GM23338 (cell line): ENCODE results near the gene SNAP47. TPM values are rescaled to one million over a fixed set of nuclear protein-coding genes. Genes with fewer than 3 reads are reported as not detected.

ENCODE experiments used
- ATAC-seq: fragments of 200-7000 bp; cut with Tn5 transposase; 3 replicates; pipeline ENCODE4 v1.9.1; 2020
- DNase-seq: peaks from one replicate; pipeline ENCODE4 v3.0.0-alpha.2; 2015; ENCODE audit warnings: low spot score
- H2AFZ ChIP-seq: fragments of 200-600 bp; sonication (generic); 2 replicates; pipeline ENCODE4 v1.8.0; 2016; ENCODE audit warnings: antibody characterized with exemption, mild to moderate bottlenecking, moderate library complexity
- H3F3A ChIP-seq: fragments of 200-600 bp; sonication (generic); replicated peaks from 2 replicates; pipeline ENCODE4 v1.8.0; 2017; ENCODE audit warnings: antibody characterized with exemption, mixed run types, low read depth
- H3K27ac ChIP-seq: fragments of 200-600 bp; sonication (generic); 2 replicates; pipeline ENCODE4 v1.6.1; 2016; ENCODE audit warnings: low read depth
- H3K27me3 ChIP-seq: fragments of 200-600 bp; sonication (generic); 2 replicates; pipeline ENCODE4 v1.8.0; 2016; ENCODE audit warnings: mild to moderate bottlenecking, mixed run types, moderate library complexity; ENCODE audit not compliant: insufficient read depth
- H3K36me3 ChIP-seq: fragments of 200-600 bp; sonication (generic); 2 replicates; pipeline ENCODE4 v1.8.0; 2016; ENCODE audit warnings: mild to moderate bottlenecking; ENCODE audit not compliant: insufficient read depth
- H3K4me1 ChIP-seq: fragments of 200-600 bp; sonication (generic); 2 replicates; pipeline ENCODE4 v1.8.0; 2016; ENCODE audit warnings: mild to moderate bottlenecking, moderate library complexity; ENCODE audit not compliant: insufficient read depth
- H3K4me2 ChIP-seq: fragments of 200-600 bp; sonication (generic); 2 replicates; pipeline ENCODE4 v1.7.1; 2017; ENCODE audit warnings: mixed run types
- H3K4me3 ChIP-seq: fragments of 200-600 bp; sonication (generic); 2 replicates; pipeline ENCODE4 v1.6.1; 2016; ENCODE audit warnings: mixed run types
- H3K79me2 ChIP-seq: fragments of 200-600 bp; sonication (generic); replicated peaks from 2 replicates; pipeline ENCODE4 v1.8.0; 2017; ENCODE audit warnings: mild to moderate bottlenecking; ENCODE audit not compliant: insufficient read depth
- H3K9me2 ChIP-seq: fragments of 200-600 bp; sonication (generic); 2 replicates; pipeline ENCODE4 v1.8.0; 2017; ENCODE audit not compliant: insufficient read depth
- H4K20me1 ChIP-seq: fragments of 200-600 bp; sonication (generic); replicated peaks from 2 replicates; pipeline ENCODE4 v1.8.0; 2017; ENCODE audit warnings: mild to moderate bottlenecking; ENCODE audit not compliant: insufficient read depth
- H3K27ac Mint-ChIP-seq: 2 replicates; pipeline ENCODE4 v1.8.0; 2020; ENCODE audit warnings: inconsistent platforms, mild to moderate bottlenecking, moderate library complexity, mixed read lengths
- H3K27me3 Mint-ChIP-seq: 3 replicates; pipeline ENCODE4 v1.8.0; 2022; ENCODE audit warnings: low read depth, mild to moderate bottlenecking, moderate library complexity, mixed read lengths, inconsistent platforms; ENCODE audit not compliant: insufficient read depth, poor library complexity
- H3K36me3 Mint-ChIP-seq: 3 replicates; pipeline ENCODE4 v1.8.0; 2021; ENCODE audit warnings: low read depth, mild to moderate bottlenecking, inconsistent platforms, moderate library complexity, mixed read lengths
- H3K4me1 Mint-ChIP-seq: 3 replicates; pipeline ENCODE4 v1.8.0; 2020; ENCODE audit warnings: mild to moderate bottlenecking, inconsistent platforms, mixed read lengths
- H3K4me3 Mint-ChIP-seq: 3 replicates; pipeline ENCODE4 v1.8.0; 2021; ENCODE audit warnings: moderate library complexity, mild to moderate bottlenecking, inconsistent platforms, mixed read lengths
- H3K9me3 Mint-ChIP-seq: 3 replicates; pipeline ENCODE4 v1.8.0; 2020; ENCODE audit warnings: moderate library complexity, mild to moderate bottlenecking, inconsistent platforms, mixed read lengths
- polyA plus RNA-seq: library from polyadenylated mRNA; unstranded; fragments of >200 nt; fragmentation: Nextera tagmentation; extraction: Ambion mirVana; gene quantifications from 2 replicates; pipeline ENCODE4 v1.2.1, GENCODE V29; 2016
- total RNA-seq: library from RNA; depleted of rRNA; stranded (reverse); fragments of >200 nt; shearing (Covaris generic); gene quantifications from 2 replicates; pipeline ENCODE4 v1.2.3, GENCODE V29; 2014
- TF ChIP-seq, protein P1 (sequence below): IDR thresholded peaks from one replicate; pipeline ENCODE4 v1.6.1; 2018; ENCODE audit warnings: antibody characterized with exemption; ENCODE audit not compliant: unreplicated experiment
- TF ChIP-seq, protein P2 (sequence below): fragments of 250-450 bp; sonication (Bioruptor Pico); IDR thresholded peaks from 2 replicates; pipeline ENCODE4 v1.5.0; 2020; ENCODE audit warnings: mild to moderate bottlenecking, moderate library complexity

Gene SNAP47
- total and polyA plus RNA-seq, 2 experiments from 2014 or later: 19.5 to 51.8 TPM

DNA sequence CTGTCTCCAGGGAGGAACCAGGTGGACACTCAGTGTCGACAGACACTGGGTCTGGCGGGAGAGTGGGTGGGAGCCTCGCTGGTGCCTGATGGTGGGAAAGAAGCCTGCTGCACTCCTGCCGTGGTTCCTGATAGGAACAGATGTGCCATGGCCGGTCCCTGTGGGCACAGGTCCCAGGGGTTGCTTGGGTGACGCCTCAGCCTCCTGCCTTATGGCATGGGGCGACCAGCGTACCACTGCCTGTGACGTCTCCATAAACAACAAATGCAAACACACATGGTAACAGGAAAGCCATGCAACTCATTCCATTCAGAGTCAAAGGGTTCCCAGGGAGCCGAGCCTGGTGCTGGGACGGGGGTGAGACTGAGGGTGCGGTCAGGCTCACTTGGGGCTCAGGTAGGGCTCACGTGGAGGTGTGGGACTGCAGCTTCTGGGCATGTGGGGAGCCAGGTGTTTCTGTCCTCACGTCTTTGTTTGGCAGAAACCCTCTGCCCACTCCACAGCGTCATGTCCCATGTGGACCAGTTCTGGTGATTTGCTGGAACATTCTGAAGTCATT lies 34.8 kb downstream of the SNAP47 start:
- H3K4me1 Mint-ChIP-seq: no peaks in the 10 kb centered on the region
- ATAC-seq: no peak
- H3K36me3 ChIP-seq: no peaks in the 10 kb centered on the region
- H3K4me2 ChIP-seq: no peak overlapping the region
- no peak overlapping the region for H3K4me3 Mint-ChIP-seq
- no peak overlapping the region for H3K27ac Mint-ChIP-seq
- peaks cover 22% of the 10 kb centered on the region for H3K36me3 Mint-ChIP-seq
- H3K27me3 Mint-ChIP-seq: peaks cover 4% of the 10 kb centered on the region
- H3K27ac ChIP-seq: no peak overlapping the region
- TF ChIP-seq, protein P1, sequence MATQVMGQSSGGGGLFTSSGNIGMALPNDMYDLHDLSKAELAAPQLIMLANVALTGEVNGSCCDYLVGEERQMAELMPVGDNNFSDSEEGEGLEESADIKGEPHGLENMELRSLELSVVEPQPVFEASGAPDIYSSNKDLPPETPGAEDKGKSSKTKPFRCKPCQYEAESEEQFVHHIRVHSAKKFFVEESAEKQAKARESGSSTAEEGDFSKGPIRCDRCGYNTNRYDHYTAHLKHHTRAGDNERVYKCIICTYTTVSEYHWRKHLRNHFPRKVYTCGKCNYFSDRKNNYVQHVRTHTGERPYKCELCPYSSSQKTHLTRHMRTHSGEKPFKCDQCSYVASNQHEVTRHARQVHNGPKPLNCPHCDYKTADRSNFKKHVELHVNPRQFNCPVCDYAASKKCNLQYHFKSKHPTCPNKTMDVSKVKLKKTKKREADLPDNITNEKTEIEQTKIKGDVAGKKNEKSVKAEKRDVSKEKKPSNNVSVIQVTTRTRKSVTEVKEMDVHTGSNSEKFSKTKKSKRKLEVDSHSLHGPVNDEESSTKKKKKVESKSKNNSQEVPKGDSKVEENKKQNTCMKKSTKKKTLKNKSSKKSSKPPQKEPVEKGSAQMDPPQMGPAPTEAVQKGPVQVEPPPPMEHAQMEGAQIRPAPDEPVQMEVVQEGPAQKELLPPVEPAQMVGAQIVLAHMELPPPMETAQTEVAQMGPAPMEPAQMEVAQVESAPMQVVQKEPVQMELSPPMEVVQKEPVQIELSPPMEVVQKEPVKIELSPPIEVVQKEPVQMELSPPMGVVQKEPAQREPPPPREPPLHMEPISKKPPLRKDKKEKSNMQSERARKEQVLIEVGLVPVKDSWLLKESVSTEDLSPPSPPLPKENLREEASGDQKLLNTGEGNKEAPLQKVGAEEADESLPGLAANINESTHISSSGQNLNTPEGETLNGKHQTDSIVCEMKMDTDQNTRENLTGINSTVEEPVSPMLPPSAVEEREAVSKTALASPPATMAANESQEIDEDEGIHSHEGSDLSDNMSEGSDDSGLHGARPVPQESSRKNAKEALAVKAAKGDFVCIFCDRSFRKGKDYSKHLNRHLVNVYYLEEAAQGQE: no peak
- TF ChIP-seq, protein P2, sequence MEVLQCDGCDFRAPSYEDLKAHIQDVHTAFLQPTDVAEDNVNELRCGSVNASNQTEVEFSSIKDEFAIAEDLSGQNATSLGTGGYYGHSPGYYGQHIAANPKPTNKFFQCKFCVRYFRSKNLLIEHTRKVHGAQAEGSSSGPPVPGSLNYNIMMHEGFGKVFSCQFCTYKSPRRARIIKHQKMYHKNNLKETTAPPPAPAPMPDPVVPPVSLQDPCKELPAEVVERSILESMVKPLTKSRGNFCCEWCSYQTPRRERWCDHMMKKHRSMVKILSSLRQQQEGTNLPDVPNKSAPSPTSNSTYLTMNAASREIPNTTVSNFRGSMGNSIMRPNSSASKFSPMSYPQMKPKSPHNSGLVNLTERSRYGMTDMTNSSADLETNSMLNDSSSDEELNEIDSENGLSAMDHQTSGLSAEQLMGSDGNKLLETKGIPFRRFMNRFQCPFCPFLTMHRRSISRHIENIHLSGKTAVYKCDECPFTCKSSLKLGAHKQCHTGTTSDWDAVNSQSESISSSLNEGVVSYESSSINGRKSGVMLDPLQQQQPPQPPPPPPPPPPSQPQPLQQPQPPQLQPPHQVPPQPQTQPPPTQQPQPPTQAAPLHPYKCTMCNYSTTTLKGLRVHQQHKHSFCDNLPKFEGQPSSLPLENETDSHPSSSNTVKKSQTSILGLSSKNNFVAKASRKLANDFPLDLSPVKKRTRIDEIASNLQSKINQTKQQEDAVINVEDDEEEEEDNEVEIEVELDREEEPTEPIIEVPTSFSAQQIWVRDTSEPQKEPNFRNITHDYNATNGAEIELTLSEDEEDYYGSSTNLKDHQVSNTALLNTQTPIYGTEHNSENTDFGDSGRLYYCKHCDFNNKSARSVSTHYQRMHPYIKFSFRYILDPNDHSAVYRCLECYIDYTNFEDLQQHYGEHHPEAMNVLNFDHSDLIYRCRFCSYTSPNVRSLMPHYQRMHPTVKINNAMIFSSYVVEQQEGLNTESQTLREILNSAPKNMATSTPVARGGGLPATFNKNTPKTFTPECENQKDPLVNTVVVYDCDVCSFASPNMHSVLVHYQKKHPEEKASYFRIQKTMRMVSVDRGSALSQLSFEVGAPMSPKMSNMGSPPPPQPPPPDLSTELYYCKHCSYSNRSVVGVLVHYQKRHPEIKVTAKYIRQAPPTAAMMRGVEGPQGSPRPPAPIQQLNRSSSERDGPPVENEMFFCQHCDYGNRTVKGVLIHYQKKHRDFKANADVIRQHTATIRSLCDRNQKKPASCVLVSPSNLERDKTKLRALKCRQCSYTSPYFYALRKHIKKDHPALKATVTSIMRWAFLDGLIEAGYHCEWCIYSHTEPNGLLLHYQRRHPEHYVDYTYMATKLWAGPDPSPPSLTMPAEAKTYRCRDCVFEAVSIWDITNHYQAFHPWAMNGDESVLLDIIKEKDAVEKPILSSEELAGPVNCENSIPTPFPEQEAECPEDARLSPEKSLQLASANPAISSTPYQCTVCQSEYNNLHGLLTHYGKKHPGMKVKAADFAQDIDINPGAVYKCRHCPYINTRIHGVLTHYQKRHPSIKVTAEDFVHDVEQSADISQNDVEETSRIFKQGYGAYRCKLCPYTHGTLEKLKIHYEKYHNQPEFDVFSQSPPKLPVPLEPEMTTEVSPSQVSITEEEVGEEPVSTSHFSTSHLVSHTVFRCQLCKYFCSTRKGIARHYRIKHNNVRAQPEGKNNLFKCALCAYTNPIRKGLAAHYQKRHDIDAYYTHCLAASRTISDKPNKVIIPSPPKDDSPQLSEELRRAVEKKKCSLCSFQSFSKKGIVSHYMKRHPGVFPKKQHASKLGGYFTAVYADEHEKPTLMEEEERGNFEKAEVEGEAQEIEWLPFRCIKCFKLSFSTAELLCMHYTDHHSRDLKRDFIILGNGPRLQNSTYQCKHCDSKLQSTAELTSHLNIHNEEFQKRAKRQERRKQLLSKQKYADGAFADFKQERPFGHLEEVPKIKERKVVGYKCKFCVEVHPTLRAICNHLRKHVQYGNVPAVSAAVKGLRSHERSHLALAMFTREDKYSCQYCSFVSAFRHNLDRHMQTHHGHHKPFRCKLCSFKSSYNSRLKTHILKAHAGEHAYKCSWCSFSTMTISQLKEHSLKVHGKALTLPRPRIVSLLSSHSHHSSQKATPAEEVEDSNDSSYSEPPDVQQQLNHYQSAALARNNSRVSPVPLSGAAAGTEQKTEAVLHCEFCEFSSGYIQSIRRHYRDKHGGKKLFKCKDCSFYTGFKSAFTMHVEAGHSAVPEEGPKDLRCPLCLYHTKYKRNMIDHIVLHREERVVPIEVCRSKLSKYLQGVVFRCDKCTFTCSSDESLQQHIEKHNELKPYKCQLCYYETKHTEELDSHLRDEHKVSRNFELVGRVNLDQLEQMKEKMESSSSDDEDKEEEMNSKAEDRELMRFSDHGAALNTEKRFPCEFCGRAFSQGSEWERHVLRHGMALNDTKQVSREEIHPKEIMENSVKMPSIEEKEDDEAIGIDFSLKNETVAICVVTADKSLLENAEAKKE (CRISPR knock-in tag): no peak
- H3K9me2 ChIP-seq: no peaks in the 10 kb centered on the region
- DNase-seq: no peak
- H2AFZ ChIP-seq: no peak overlapping the region
- no peaks in the 10 kb centered on the region for H3K27me3 ChIP-seq
- H4K20me1 ChIP-seq: peaks cover 6% of the 10 kb centered on the region; the same call in 1 of the 2 replicates
- H3K9me3 Mint-ChIP-seq: no peaks in the 10 kb centered on the region
- H3K79me2 ChIP-seq: no peaks in the 10 kb centered on the region
- no peaks in the 10 kb centered on the region for H3K4me1 ChIP-seq
- H3K4me3 ChIP-seq: no peak overlapping the region
- no peaks in the 10 kb centered on the region for H3F3A ChIP-seq
